HFF-Myc (cell line): ENCODE measurements around the gene UCP1.
A peak's percentile ranks its signal among the peaks of the same experiment; 100 is the strongest.

Experiments used
- DNase-seq: peaks from one replicate; pipeline ENCODE4 v3.0.0-alpha.2; 2011; ENCODE audit warnings: low read depth; ENCODE audit errors: extremely low read depth
- H3K4me3 ChIP-seq: replicated peaks from 2 replicates; pipeline ENCODE4 v1.5.1; 2011; ENCODE audit warnings: low read depth, mild to moderate bottlenecking, control low read depth, low read length
- TF ChIP-seq, protein P1 (sequence below): IDR thresholded peaks from 2 replicates; pipeline ENCODE4 v1.5.1; 2012; ENCODE audit warnings: mild to moderate bottlenecking, low read depth, low read length, control low read depth; ENCODE audit errors: missing control alignments

The UCP1 gene, protein sequence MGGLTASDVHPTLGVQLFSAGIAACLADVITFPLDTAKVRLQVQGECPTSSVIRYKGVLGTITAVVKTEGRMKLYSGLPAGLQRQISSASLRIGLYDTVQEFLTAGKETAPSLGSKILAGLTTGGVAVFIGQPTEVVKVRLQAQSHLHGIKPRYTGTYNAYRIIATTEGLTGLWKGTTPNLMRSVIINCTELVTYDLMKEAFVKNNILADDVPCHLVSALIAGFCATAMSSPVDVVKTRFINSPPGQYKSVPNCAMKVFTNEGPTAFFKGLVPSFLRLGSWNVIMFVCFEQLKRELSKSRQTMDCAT

DNA sequence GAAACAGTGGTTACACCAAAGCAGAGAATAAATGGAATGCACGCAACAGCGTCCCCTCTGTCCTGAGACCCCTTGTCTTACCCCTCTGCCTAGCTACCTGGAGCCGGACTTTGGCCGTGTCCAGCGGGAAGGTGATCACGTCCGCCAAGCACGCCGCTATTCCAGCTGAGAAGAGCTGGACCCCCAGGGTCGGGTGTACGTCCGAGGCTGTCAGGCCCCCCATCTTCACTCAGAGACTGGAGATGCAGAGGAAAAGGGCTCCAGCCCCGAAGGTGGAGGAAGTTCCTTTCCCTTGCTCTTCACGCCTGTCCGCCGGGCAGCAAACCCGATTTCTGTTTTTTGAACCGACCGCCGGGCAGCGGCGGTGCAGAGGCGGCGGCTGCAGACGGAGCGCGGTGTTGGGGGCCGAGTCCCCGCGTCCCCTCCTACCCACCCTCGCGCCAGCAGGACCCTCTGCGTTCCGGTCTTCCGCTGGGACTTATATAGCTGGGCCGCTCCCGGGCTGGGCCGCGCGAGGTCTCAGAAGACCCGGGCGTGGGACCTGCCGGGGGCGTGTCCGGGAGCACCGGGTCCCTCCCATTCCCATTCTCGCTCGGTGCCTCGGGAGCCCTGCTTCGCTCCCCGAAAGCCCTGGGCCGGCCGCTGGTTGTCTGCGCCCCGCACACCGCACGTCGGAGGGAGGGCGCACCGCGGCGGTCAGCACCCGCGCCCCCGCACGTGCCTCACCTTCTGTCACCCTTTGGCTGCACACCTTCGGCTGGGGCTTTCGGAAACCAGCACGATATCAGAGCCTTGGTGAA is at the start of gene UCP1:
Gene UCP1 (minus strand): TSS at position 455 of the 800 bp plus-strand sequence. CDS start 232 bp downstream, at position 223.
- no peak for DNase-seq
- peak within 1 kb of the TSS; percentile 31 for H3K4me3 ChIP-seq
- TF ChIP-seq, protein P1, sequence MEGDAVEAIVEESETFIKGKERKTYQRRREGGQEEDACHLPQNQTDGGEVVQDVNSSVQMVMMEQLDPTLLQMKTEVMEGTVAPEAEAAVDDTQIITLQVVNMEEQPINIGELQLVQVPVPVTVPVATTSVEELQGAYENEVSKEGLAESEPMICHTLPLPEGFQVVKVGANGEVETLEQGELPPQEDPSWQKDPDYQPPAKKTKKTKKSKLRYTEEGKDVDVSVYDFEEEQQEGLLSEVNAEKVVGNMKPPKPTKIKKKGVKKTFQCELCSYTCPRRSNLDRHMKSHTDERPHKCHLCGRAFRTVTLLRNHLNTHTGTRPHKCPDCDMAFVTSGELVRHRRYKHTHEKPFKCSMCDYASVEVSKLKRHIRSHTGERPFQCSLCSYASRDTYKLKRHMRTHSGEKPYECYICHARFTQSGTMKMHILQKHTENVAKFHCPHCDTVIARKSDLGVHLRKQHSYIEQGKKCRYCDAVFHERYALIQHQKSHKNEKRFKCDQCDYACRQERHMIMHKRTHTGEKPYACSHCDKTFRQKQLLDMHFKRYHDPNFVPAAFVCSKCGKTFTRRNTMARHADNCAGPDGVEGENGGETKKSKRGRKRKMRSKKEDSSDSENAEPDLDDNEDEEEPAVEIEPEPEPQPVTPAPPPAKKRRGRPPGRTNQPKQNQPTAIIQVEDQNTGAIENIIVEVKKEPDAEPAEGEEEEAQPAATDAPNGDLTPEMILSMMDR: no peak

DNA sequence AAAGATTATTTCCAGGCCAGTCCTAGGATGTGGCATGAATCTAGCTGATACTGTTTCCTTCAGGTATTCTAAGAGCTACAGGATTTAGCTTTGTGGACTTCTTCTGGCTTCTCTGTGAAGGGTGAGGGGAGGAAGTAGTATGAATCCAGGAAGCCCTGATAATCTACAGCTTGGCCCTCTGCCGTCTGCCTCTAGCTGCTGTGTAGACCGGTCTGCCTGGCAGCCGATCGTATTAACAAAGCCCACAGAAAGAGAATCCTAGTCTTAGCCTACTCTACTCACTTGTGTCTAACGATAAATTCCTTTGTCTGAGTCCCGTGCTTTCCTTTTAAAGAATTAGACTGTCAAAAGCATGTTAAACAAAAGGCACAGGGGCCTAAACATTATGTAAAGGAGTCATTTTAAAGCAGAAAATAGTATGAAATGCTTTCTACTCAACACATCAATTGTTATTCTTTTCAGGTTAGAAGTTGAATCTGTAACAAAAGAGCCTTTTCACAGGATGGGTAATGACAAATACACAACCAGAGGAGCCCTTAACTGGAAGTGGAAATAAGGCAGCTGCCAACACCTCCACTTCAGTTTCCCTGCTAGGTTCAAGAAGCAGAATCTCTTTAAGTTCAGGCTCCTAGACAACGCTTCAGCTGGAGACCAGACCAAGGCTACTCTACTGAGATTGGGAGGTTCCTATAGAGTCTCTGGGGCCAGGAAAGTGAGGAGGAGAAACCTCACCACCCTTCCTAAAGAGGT is 48.9 kb upstream of the UCP1 start:
- TF ChIP-seq, protein P1: no peak
- no peak overlapping the region for H3K4me3 ChIP-seq
- no peak for DNase-seq

DNA sequence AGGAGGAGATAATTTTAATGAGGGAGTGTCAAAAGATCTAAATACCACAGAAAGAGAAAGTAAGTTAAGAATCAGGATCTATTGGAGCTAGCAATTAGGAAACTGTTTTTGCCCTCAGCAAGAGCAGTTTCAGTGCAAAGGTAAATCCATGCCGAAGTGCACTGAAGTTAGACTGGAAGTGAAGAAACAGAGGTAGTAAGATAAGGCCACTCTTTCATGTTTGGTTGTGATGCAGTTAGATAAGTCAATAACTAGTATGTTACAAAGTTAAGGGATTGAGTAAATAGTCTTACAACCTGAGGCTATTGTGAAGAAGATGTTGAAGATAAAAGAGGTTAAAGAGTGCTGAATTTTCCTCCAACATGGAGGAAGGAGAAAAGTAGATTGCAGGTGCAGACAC is 46.7 kb upstream of the UCP1 start:
- no peak for DNase-seq
- no peak overlapping the region for H3K4me3 ChIP-seq
- TF ChIP-seq, protein P1: no peak

DNA sequence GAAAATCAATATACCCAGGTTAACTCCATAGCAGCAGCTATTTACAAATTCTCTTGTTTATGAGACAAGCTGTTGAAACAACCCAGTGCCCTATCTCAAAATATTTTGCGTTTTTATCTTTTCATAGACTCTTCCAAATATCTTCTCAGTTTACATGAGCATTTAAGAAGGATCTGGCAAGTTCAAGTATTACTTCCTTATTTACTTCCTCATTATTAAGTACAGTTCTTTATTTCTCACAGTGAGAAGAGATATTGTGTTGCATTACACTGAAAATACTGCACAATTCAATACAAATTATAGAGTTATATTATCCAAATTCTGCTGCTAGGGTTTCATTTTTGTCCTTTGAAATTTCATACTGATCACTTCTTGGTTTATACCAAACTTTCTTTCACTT is 43.6 kb upstream of the UCP1 start:
- TF ChIP-seq, protein P1: no peak
- no peak overlapping the region for H3K4me3 ChIP-seq
- no peak for DNase-seq

DNA sequence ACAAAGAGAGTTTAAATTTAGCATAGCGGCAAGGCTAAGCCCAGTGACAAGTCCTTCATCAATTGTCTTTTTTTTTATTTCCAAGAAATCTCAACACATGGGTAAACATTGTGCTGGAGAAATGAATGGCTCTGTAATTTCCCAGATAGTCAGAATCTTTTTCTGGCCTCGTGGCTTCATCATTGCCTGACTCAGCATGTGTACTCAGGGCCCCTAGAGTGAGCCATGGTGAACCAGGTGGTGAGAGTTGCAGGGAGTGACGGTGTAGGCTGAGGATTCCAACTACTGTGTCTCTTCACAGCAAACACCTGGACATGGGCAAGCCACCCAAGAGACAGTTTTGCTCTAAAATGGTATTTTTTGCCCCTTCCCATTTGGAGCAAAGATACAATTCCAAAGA is 43.1 kb upstream of the UCP1 start:
- no peak for DNase-seq
- no peak overlapping the region for H3K4me3 ChIP-seq
- TF ChIP-seq, protein P1: no peak

DNA sequence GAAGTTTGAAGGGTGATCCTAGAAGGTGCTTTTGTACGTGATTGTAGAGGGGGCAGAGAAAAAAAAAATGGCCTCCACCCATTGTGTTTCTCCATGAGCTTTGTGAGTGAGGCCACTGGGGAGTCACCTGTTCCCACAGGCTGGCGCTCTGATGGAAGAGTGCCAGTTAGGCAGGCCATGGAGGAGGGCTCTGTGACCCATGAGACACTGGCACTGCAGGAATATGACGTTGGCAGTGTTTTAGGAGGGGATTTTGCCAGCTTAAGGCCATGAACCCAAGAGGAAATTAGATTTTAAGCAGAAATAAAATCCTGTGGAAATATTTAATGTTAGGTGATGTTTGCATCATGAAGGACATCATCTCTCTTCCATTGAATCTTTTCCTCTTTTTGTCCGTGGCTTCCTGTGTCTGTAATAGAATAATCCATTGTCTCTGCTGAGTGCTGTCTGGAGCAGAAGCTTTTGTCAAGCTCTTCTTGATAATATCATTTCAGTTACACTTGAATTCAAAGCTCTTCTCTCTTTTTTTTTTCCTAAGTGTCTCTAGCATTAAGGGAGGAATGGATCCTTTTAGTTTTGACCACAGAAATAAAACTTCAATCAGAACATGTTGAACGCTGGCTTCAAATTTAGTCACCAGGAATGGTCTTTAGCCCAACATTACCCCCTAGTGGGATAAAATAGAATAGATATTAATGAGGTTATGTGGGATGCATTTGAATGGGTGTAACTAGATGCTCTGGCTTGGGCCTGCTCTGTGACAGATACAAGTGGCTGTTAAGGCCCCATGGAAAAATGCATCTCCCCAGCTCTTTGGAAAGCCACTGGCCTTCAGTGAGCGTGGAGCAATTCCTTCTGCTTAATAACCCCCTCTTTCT is 41.0 kb upstream of the UCP1 start:
- peak; percentile 36 for DNase-seq
- TF ChIP-seq, protein P1: peak; percentile 36
- no peak overlapping the region for H3K4me3 ChIP-seq
